Measurements from ENCODE around the gene ARHGAP15.

ARHGAP15 gene

DNA sequence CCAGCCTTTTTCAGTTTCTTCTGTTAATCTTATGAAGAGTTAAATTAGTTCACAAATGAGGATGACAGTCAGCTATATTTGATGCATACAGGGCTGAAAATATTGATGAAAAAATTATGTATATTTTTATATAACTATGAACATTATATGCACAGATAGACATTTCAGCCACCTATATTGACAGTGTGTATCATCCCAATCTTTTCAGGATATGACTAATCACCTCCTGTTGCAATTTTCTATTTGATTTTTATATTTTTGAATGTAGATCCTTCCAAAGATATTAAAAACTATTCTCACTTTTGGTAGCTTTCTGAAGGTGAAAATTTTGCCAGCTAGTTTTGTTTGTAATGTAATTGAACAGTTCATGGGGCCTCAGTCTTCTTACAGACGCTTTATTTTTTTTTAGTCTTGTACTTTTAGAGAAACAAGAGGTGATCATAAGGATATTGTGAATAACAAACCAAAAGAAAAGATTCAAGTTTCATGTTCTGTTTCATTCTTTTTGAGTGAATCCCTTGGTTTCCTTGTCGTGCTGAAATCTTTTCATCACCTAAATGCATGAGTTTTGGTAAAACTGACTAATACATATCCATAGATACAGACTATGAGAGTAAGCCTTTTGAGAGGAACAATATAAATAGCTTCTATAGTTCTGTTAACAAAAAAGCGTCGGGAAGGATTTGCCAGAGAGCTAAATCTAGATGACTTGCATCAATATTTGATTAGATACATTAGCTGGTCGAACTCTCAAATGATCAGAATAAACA is 123.1 kb downstream of the ARHGAP15 start:
- no peak for TF ChIP-seq CTCF (IDR thresholded peaks at IDR 0.05; ENCODE audit: low read depth, low read length)
- H3K4me3 ChIP-seq (replicated peaks in 1 of 2; ENCODE audit: low read depth in 2 of 2, low read length in 2 of 2), result no peak overlapping the region
- no peak for DNase-seq (ENCODE audit: low read depth in 2 of 2)

GRCh38 chr2:143254110-143254509 is 124.9 kb downstream of the ARHGAP15 start:
- no peak for TF ChIP-seq CTCF (IDR thresholded peaks at IDR 0.05; ENCODE audit: low read depth, low read length)
- no peak for DNase-seq (ENCODE audit: low read depth in 2 of 2)
- no peak overlapping the region for H3K4me3 ChIP-seq (replicated peaks in 1 of 2; ENCODE audit: low read depth in 2 of 2, low read length in 2 of 2)

DNA sequence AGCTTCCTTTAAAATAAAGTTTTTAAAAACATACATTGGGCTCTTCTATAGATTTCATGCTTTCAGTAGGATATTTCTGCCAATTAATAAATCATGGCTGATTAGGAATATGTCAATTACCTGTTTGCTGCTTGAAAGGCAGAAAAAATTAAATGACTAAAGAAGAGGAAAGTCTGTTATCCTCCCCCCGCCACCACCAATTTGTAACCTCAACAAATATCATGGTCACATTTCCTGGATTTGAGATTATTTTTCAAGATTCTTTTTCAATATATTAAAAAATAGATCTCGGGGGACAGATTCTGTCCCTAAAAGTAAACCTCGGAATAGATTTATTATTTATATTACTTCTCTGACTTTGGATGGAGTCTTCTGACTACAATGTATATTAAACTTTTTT is 125.9 kb downstream of the ARHGAP15 start:
- H3K4me3 ChIP-seq (replicated peaks in 1 of 2; ENCODE audit: low read depth in 2 of 2, low read length in 2 of 2), result no peak overlapping the region
- no peak for DNase-seq (ENCODE audit: low read depth in 2 of 2)
- TF ChIP-seq CTCF (IDR thresholded peaks at IDR 0.05; ENCODE audit: low read depth, low read length), result no peak

DNA sequence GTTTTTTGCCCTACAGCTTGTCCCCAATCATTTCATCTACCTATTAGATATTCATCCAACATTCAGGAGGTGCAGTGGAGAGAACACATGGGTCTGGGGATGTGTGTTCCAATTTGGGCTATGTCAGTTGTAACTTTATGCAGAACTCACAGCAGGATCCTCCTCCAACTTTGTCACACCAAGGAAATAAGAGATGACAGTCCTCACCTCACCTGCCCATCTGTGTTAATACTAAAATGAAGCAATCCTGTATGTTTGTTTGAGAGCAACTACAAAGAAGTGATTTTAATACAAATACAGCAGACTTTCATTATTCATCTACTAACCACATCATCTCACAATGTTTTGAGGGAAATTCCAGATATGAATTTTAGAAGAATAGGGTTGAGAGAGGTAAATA is 126.7 kb downstream of the ARHGAP15 start:
- no peak overlapping the region for H3K4me3 ChIP-seq (replicated peaks in 1 of 2; ENCODE audit: low read depth in 2 of 2, low read length in 2 of 2)
- no peak for TF ChIP-seq CTCF (IDR thresholded peaks at IDR 0.05; ENCODE audit: low read depth, low read length)
- DNase-seq (ENCODE audit: low read depth in 2 of 2), result no peak

- DNase-seq (ENCODE audit: low read depth in 2 of 2), result no peak
- H3K4me3 ChIP-seq (replicated peaks in 1 of 2; ENCODE audit: low read depth in 2 of 2, low read length in 2 of 2), result no peak overlapping the region
- no peak for TF ChIP-seq CTCF (IDR thresholded peaks at IDR 0.05; ENCODE audit: low read depth, low read length)
These were observed 129.1 kb downstream of the ARHGAP15 start for GRCh38 chr2:143258126-143258892.

DNA sequence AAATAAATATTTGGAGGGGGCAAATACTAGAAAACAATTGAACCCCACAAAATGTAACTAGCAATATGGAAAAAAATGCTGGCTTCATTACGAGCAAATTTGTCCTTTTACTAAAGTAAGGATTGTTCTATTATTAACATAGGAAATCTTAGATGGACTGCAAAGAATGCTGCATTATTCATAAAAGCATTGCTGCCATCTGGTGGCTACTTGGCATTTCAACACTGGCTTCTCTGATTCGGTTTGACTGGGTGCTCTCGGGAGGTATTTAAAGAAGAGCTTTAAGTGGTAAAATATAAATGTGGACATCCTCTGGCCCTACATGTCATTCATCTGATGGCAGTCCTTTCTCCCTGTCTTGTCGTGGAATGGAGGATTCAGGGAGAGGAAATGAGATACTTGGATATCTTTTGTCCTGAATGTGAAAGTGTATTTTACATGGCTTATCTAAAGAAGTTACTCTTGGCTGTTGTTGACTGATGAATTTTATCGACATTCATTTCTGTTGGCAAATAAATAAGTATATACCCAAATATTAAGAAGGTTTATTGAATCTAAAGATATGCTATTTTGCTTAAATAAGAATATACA is 130.2 kb downstream of the ARHGAP15 start:
- peak; percentile 74 for TF ChIP-seq CTCF (IDR thresholded peaks at IDR 0.05; ENCODE audit: low read depth, low read length)
- peak; percentile 80 to 83 for DNase-seq (ENCODE audit: low read depth in 2 of 2)
- H3K4me3 ChIP-seq (replicated peaks in 1 of 2; ENCODE audit: low read depth in 2 of 2, low read length in 2 of 2), result no peak overlapping the region

All from cardiac fibroblast (primary cell).